GM10266 (cell line): Measurements from ENCODE around the gene TOP3A.

Experiments used
- DNase-seq: peaks from one replicate; pipeline ENCODE4 v3.0.0; 2012; ENCODE audit errors: extremely low spot score
- CTCF ChIP-seq: IDR thresholded peaks from 2 replicates; pipeline ENCODE4 v1.5.1; 2012; ENCODE audit warnings: mild to moderate bottlenecking, low read depth; ENCODE audit not compliant: control insufficient read depth, insufficient read depth; ENCODE audit errors: missing control alignments

TOP3A gene

GRCh38 chr17:18250708-18251107, 64.1 kb downstream of the TOP3A start:
- no peak for TF ChIP-seq CTCF
- DNase-seq = no peak

GRCh38 chr17:18250259-18250658, 64.5 kb downstream of the TOP3A start:
- no peak for TF ChIP-seq CTCF
- no peak for DNase-seq

DNA sequence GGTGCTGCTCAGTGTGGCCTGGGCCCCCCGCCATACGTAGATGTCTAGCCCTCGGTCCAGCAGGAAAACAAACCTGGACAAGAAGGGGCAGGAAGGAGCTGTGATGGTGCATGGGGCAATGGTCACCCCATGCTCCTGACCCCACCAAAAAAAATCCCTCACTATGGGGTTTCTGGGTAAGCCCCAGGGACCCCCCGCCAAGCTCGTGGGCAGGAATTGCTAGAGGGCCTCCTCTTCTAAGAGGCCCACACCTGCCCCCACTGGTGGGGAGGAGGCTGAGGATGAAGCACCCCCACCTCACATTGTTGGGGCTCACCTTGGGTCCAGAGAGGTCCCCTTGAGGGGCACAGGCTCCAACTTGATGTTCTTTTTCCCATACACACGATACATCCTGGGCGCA, 66.0 kb downstream of the TOP3A start:
- TF ChIP-seq CTCF = no peak
- no peak for DNase-seq

DNA sequence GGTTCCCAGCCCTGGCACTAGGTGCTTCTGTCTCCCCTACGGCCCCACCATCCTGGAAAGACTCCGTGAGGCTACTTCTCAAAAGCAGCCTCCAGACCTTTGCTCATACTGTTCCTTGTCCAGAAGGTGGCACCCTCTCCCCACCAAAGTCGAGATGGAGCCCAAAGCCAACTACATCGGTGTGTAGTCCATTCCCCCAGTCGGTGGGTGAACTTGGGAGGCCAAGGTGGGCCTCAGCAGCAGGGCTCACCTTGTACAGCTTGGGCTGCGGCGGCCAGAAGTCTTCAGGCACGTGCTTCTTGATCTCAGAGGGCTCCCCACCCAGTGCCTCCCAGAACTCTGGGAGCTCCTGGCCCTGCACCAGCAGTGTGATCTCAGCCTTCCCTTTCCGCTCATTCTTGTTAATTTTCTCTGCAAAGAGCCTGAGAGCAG, 66.5 kb downstream of the TOP3A start:
- DNase-seq = peak; percentile 96
- TF ChIP-seq CTCF = peak; percentile 83

DNA sequence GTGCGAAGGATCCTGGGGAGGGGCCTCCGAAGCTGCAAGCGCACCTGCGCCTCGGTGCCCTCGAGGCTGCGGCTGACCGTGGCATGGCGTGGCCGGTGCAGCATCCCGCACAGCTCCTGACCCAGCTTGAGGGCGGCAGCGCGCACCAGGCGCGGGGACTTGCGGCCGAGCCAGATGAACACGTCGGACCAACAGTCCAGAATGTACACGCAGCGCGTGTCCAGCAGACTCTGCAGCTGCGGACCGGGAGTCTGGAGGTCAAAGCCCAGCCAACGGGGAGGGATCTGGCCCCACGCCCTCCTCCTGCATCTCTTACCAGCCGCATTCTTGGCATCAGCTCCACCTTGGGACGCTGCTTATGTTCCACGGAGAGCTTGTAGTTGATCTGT, 67.2 kb downstream of the TOP3A start:
- DNase-seq = no peak
- TF ChIP-seq CTCF = no peak

GRCh38 chr17:18246880-18247612, 67.7 kb downstream of the TOP3A start:
- no peak for TF ChIP-seq CTCF
- DNase-seq = peak; percentile 82

DNA sequence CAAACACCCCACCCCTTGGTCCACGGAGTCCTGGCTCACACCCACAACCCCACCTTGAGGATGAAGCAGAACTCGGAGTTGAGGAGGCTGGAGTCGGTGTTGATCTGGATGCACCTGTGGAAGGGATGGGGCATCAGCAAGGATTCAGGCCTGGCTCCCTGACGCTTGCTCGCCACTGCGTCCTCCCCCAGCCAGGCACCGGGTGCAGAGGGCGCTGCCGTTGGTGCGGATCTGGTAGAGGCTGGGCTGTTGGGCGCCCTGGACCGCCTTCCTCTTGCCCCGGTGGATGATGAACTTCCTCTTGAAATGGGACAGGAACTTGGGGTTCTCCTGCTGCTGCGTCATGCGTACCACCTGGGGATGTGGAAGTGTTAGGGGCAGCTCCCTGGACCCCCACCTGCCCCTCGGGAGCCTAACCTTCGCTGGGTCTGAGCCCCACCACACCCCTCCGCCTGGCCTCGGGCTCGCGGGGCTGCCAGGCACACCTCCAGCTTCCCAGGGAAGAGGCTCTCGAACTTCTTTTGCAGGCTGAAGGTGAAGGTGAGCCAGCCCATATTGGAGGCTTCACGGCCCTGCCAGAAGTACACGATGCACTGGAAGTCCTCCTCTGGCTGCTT, 68.6 kb downstream of the TOP3A start:
- no peak for DNase-seq
- no peak for TF ChIP-seq CTCF
